Activated CD4-positive, alpha-beta T cell treated with anti-CD3 and anti-CD28 coated beads, Interleukin-2, amount 10 ng/mL, durations not matched to agents 24 days and 14 days (primary cell): Measurements from ENCODE around the gene SEC16B. TPM values are rescaled to one million over a fixed set of nuclear protein-coding genes. Genes with fewer than 3 reads are reported as not detected.

ENCODE experiments used
- DNase-seq: peaks from one replicate; pipeline ENCODE4 v3.0.0; 2022
- H3K27ac Mint-ChIP-seq: one replicate; pipeline ENCODE4 v1.8.0; 2022; ENCODE audit warnings: mild to moderate bottlenecking, mixed read lengths
- H3K27me3 Mint-ChIP-seq: one replicate; pipeline ENCODE4 v1.8.0; 2022; ENCODE audit warnings: mixed read lengths
- H3K36me3 Mint-ChIP-seq: one replicate; pipeline ENCODE4 v1.8.0; 2022; ENCODE audit warnings: low read depth, mild to moderate bottlenecking, mixed read lengths
- H3K4me1 Mint-ChIP-seq: one replicate; pipeline ENCODE4 v1.8.0; 2021; ENCODE audit warnings: mixed read lengths
- H3K4me3 Mint-ChIP-seq: one replicate; pipeline ENCODE4 v1.8.0; 2022; ENCODE audit warnings: mild to moderate bottlenecking, moderate library complexity, mixed read lengths
- H3K9me3 Mint-ChIP-seq: one replicate; pipeline ENCODE4 v1.8.0; 2021; ENCODE audit warnings: mixed read lengths
- intact Hi-C: fragments of 100-400 bp; cut with micrococcal nuclease; formaldehyde crosslinking; loops from one replicate; pipeline ENCODE4 v1.15.1; 2023
- total RNA-seq: library from RNA; stranded (reverse); gene quantifications from 2 replicates; pipeline ENCODE4 v1.2.3, GENCODE V29; 2022

SEC16B gene
- total RNA-seq, 1 donor from 2014 or later, result not detected

DNA sequence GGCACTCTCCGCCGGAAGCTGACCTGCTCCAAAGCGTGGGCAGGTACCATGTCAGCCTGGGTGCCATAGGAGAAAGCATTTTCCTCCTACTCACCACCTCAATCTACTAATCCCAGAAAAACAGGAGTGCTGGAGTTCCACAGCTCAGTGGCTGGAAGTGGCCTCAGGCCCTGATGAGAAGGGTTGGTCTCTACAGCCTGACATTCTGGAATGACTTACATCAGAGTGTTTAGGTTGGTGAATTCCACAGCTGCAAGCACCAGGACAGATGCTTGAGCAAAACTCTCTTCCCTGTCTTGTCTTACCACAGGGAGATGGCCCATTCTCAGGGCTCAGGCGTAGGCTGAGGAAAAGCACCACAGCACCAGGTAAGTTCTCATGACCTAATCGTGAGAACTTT lies 5.5 kb downstream of the SEC16B start:
- no peaks in the 10 kb centered on the region for H3K36me3 Mint-ChIP-seq
- no peak overlapping the region for H3K4me3 Mint-ChIP-seq
- intact Hi-C loops, result no loop called here
- H3K27me3 Mint-ChIP-seq, result no peaks in the 10 kb centered on the region
- no peaks in the 10 kb centered on the region for H3K9me3 Mint-ChIP-seq
- H3K4me1 Mint-ChIP-seq, result no peaks in the 10 kb centered on the region
- DNase-seq, result no peak
- H3K27ac Mint-ChIP-seq, result no peak overlapping the region

DNA sequence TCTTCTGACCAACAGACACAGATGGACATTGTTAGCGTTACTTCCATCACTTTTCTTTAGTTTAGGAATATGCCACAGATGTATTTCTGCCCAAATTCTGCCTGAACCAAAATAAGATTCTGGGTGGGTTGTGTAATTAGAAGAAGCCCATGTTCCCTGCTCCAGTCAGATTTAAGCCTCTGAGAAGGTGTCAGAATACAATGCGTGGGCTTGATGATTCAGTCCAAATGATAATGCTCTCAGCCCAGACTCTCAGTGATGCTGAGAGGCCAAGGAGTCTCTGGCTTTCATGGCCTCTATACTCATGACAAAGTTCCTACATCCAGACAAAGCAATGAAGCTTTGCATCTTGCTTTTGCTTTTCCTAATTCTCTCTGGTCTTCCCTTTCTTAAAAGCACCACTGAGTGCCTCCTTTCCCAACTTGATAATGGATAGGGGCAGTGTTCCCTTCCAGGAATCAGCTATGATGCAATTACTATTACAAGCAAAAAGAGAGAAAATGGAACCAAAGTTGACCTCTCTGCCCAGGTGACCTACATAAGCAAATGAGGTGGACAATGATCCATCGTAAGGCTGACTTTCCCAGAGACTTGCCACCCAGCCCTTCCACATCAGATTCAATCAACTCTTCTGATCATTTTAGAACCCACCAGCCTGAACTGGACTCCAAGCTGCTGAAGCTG lies 8.8 kb downstream of the SEC16B start:
- no peaks in the 10 kb centered on the region for H3K36me3 Mint-ChIP-seq
- H3K27me3 Mint-ChIP-seq, result no peaks in the 10 kb centered on the region
- no peak overlapping the region for H3K4me3 Mint-ChIP-seq
- no peaks in the 10 kb centered on the region for H3K4me1 Mint-ChIP-seq
- intact Hi-C loops, result no loop called here
- DNase-seq, result no peak
- H3K27ac Mint-ChIP-seq, result no peak overlapping the region
- H3K9me3 Mint-ChIP-seq, result no peaks in the 10 kb centered on the region

DNA sequence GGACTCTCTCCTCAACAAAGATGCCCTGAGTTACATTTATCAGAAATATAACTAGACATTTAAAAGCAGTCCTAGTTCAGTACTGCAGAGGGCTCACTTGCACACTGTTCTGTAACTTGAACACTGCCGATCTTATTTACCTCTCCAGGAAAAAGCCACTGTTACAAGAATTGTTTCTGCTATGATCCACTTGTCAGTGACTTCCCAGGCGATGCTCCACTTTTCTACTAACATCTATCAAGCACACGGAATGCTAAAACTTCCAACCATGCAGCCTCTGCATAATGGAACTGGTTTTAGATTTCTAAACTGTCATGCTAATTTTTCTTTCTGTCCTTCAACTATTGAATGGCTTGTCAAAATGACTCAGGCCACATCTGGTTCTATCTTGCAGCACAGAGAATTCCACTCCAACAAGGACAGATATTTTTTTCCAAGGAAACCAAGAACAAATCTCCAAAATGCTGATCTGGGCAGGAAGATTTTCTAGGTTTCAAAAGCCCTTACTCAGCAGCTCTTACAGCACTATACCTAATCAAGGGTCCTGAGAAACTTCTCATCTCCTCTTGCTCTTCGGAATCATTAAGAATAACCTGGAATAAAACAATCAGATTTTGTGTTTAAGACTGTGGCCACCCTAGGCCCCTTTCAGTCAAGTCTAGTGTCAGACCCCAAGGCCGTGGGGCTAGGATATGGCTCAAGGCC lies 9.9 kb downstream of the SEC16B start:
- intact Hi-C loops, result no loop called here
- no peaks in the 10 kb centered on the region for H3K9me3 Mint-ChIP-seq
- no peak overlapping the region for H3K4me3 Mint-ChIP-seq
- no peak for DNase-seq
- H3K27me3 Mint-ChIP-seq, result no peaks in the 10 kb centered on the region
- H3K4me1 Mint-ChIP-seq, result no peaks in the 10 kb centered on the region
- no peaks in the 10 kb centered on the region for H3K36me3 Mint-ChIP-seq
- no peak overlapping the region for H3K27ac Mint-ChIP-seq

DNA sequence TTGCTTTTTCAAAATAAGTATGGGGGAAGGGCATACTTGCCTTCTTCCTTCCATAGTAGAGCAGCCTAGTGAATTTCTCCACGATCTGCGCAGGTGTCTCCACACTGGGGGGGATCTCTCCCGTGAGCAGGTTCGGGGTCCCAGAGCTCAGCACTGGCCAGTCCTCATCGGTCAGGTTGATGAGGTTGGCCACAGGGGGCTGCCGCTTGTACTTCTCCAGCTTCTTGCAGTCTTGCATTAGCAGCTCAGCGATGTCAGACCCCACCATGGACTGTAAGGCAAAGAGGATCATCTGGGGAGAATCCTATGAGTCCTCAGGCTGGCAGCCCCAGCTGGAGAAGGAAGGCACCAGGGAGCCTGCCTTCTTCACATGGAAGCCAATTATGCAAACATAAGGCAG lies 11.8 kb downstream of the SEC16B start:
- Mint-ChIP-seq H3K27ac (no peak overlapping the region), H3K36me3 (no peaks in the 10 kb centered on the region), H3K4me3 (no peak overlapping the region), H3K9me3 (no peaks in the 10 kb centered on the region), H3K27me3 (no peaks in the 10 kb centered on the region), H3K4me1 (no peaks in the 10 kb centered on the region)
- DNase-seq, result no peak
- intact Hi-C loops, result no loop called here

DNA sequence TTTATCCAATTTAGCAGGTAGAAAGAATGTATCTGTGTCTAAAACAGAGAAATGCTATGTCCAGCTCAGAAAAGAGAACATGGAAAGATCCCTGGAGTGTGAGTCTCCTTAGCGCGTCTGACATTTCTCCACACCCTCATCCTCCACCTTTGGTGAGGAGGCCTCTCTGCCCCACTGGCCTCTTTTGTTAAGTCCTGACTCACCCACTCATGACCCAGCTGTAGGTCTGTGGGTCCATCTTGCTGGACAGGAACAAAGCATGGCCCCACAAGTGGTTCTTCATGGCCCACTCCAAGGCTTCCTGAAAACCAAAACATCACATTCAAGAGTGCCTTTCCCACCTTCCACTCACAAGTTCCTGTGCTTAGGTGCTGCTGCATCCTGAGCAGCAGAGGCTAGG lies 15.8 kb downstream of the SEC16B start:
- no peak overlapping the region for H3K4me3 Mint-ChIP-seq
- DNase-seq, result no peak
- no peaks in the 10 kb centered on the region for H3K9me3 Mint-ChIP-seq
- intact Hi-C loops, result no loop called here
- H3K36me3 Mint-ChIP-seq, result no peaks in the 10 kb centered on the region
- H3K27ac Mint-ChIP-seq, result no peak overlapping the region
- no peaks in the 10 kb centered on the region for H3K4me1 Mint-ChIP-seq
- no peaks in the 10 kb centered on the region for H3K27me3 Mint-ChIP-seq

DNA sequence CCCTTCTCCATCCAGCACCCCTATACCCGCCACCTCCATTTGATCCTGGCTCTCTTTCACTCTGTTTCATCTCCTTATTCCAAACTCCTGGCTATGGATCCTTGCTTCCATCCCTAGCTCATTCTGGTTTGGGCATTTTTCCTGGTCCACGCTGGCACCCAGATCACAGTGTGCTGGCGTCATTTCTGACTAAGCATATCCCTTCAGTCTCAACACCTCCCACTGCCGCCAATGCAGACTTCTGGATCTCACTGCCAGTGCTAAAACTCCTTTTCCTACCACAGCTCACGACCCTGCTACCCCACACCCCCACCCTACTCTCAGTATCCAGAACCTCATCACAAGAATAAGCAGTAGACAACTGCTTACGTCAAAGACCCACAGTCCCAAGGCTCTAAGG lies 16.3 kb downstream of the SEC16B start:
- no peaks in the 10 kb centered on the region for H3K36me3 Mint-ChIP-seq
- no peak for DNase-seq
- H3K9me3 Mint-ChIP-seq, result no peaks in the 10 kb centered on the region
- H3K4me3 Mint-ChIP-seq, result no peak overlapping the region
- no peak overlapping the region for H3K27ac Mint-ChIP-seq
- intact Hi-C loops, result no loop called here
- H3K27me3 Mint-ChIP-seq, result no peaks in the 10 kb centered on the region
- no peaks in the 10 kb centered on the region for H3K4me1 Mint-ChIP-seq

DNA sequence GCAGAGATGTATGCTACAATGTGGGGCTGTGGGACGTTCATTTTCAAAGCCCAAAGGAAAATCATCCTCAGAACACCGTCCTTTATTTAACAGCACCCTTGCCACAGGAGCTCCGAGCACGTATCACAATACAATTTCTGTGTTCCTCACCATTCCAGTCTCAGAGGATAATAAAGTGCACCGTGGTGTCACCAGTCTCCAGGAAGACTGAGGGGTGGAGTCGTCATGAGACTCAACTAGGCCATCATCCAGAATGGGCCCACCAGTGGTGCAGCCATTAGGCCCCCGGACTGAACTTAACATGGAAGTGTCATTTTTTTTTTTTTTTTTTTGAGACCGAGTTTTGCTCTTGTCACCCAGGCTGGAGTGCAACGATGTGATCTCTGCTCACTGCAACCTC lies 17.2 kb downstream of the SEC16B start:
- Mint-ChIP-seq H3K4me3 (no peak overlapping the region), H3K27ac (no peak overlapping the region), H3K36me3 (no peaks in the 10 kb centered on the region), H3K4me1 (no peaks in the 10 kb centered on the region), H3K9me3 (no peaks in the 10 kb centered on the region), H3K27me3 (no peaks in the 10 kb centered on the region)
- intact Hi-C loops, result no loop called here
- DNase-seq, result no peak

DNA sequence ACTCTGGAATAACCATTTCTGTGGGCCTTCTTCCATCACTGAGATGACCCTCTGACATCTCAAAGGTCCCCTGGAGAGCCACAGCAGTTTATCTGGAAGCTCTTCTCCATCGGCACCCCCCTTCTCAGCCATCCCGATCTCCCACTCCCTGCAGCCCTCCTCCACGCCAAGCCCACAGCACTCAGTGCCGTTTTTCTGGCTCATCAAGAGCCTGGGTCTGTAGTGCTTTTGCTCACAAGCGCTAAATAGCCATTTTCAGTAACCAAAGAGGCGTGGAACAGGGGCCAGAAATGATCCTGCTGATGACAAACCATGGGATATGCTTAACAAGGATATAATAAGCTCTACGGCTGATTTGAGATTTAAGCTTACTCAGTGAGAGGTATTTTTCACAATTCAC lies 17.6 kb downstream of the SEC16B start:
- intact Hi-C loops, result no loop called here
- H3K36me3 Mint-ChIP-seq, result no peaks in the 10 kb centered on the region
- H3K4me1 Mint-ChIP-seq, result no peaks in the 10 kb centered on the region
- H3K4me3 Mint-ChIP-seq, result no peak overlapping the region
- H3K27ac Mint-ChIP-seq, result no peak overlapping the region
- H3K27me3 Mint-ChIP-seq, result no peaks in the 10 kb centered on the region
- H3K9me3 Mint-ChIP-seq, result no peaks in the 10 kb centered on the region
- DNase-seq, result no peak

DNA sequence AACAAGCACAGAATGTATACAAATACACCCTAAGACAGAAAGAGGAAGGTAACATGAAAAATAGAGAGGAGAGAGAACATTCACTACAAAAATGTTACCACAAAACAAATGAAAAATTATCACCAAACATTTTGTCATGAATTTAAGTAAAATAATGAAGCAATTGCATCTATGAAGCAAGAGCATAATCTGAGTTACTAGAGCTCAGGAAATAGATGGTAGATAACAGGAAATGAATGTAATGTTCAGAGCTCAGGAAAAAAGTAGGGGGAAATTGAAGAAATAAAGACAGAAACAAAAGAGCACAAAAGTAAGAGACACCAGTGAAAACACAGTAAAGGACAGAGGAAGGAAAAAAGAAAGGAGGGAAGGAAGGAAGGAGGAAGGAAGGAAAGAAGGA lies 19.4 kb downstream of the SEC16B start:
- Mint-ChIP-seq H3K9me3 (no peaks in the 10 kb centered on the region), H3K27me3 (no peaks in the 10 kb centered on the region), H3K4me1 (no peaks in the 10 kb centered on the region), H3K27ac (no peak overlapping the region), H3K36me3 (no peaks in the 10 kb centered on the region), H3K4me3 (no peak overlapping the region)
- DNase-seq, result no peak
- intact Hi-C loops, result no loop called here

DNA sequence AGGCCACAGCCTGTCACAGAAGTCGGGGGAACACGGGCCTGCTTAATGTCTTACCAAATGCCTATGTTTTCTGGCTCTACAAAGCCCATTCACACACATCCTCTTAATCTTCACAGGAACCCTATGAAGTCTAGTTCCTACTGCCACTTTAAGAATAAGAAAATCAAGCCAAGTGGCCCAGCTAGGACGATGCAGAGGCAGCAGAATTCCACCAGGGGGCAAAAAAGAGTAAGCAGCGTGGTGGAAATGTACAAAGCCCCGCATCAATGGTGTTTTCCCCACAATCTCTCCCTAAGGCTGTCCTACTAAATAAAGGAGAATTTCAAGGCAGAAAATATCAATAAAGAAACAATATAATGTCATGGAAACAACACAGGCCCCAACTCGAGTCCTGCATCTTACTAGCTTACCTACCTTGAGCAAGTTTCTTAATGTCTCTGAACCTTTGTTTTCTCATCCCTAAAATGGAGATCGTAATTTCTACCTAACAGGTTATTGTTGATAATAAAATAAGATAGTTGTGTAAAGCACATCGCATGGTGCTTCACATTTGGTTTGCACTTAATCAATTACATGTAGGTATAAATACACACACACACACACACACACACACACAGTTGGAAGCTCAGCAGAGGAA lies 21.4 kb downstream of the SEC16B start:
- no peaks in the 10 kb centered on the region for H3K36me3 Mint-ChIP-seq
- H3K27ac Mint-ChIP-seq, result no peak overlapping the region
- intact Hi-C loops, result loop anchor here (5.0 kb wide), 1 partner anchor 1051 kb away; no protein-coding TSS in a partner anchor
- no peaks in the 10 kb centered on the region for H3K4me1 Mint-ChIP-seq
- H3K27me3 Mint-ChIP-seq, result no peaks in the 10 kb centered on the region
- H3K4me3 Mint-ChIP-seq, result no peak overlapping the region
- peak; percentile 74 for DNase-seq
- no peaks in the 10 kb centered on the region for H3K9me3 Mint-ChIP-seq

DNA sequence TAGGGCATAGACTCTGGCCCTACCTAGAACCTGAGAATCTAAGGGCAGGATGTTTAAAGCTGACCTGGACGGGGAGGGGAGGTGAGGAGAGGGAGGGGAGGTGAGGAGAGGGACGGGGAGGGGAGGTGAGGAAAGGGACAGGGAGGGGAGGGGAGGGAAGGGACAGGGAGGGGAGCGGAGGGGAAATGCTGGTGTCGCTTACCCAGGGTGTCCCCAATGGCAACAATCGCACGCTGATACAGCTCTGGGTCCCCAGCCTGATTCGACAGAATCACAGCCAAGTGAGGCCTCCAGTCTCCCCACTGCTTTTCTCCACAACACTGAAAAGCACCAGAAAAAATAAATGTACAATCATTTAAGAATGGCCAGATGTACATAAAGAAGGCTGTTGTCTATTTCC lies 22.2 kb downstream of the SEC16B start:
- intact Hi-C loops, result loop anchor here (5.0 kb wide), 1 partner anchor 1050 kb away; no protein-coding TSS in a partner anchor
- Mint-ChIP-seq H3K9me3 (no peaks in the 10 kb centered on the region), H3K4me3 (no peak overlapping the region), H3K27me3 (no peaks in the 10 kb centered on the region), H3K4me1 (no peaks in the 10 kb centered on the region), H3K27ac (no peak overlapping the region), H3K36me3 (no peaks in the 10 kb centered on the region)
- no peak for DNase-seq

DNA sequence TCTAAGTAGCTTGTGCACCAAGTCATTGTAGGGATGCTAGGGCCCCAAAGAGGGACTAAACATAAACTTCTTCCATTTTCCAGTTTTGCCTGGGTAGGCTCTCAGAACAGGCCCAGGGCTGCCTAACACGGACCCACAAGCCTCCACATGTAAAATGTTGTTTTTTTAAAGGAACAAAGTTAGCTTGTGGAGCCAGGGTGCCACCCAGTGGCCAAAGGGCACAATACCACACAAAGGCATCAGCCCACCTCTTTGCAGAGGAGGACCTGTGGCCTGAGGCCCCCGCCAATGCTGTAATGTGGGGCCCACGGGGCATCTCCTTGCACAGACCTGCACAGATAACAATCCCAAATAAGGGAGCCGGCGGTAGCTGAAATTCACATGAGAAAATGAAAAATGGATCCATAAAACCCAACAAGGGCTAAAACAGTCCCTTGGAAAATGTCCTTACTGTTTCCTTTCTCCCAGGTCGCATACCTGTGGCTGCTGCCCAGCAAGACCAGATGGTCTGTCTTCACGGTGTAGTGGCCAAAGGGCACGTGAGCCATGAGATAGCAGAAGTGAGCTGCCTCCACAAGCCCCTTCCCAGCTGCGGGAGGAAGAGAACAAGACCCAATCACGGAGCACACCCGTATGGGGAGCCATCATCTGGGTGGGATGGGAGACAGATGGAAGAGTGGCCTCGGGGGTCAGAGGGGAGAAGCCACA lies 23.8 kb downstream of the SEC16B start:
- Mint-ChIP-seq H3K4me3 (no peak overlapping the region), H3K4me1 (no peaks in the 10 kb centered on the region), H3K27ac (no peak overlapping the region), H3K27me3 (no peaks in the 10 kb centered on the region), H3K36me3 (no peaks in the 10 kb centered on the region), H3K9me3 (no peaks in the 10 kb centered on the region)
- DNase-seq, result peak; percentile 75
- intact Hi-C loops, result loop anchor here (5.0 kb wide), 1 partner anchor 1049 kb away; no protein-coding TSS in a partner anchor

DNA sequence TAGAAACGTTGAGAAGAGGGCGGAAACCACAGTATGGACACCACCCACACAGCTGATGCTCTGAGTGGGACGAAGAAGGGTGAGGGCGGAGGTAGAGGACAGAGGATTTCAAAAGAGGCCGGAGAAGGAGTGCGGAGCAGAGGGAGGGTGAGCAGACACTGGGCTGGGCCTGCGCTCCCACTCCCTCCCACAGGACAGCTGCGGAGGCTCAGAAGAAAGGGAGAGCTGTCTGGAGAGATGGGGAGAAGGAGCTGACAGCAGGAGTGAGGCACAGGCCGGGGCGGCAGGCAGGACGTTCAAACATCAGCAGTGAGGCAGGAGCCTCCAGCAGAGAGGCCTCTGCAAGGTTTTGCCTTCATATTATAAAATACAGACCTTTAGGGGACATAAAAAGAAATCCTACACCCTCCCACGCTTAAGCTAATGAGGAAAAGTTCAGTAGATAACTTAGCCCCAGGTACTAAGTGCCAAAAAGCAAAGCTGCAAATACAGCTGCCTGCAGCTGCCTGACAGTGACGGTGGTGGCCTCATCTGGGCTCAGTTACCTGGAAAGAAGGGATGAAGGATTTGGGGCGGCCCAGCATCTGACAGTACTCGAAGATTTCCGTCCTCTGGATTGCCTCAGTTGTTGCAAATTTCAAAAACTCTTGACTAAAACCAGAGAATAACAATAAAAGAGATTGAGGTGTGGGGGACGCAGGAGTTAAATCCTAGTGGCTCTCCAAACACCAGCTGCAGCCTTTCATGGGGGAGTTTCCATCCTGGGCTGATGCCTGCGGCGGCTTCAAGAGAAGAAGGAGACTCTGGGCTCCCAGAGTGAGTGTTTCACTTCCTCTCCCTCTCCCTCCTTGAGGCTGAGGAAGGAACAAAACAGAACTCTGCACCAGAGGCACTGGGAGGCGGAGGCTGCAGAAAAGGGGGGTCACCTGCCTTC lies 25.6 kb downstream of the SEC16B start:
- no peaks in the 10 kb centered on the region for H3K27me3 Mint-ChIP-seq
- H3K4me1 Mint-ChIP-seq, result no peaks in the 10 kb centered on the region
- intact Hi-C loops, result no loop called here

More for the DNA sequence above, 25.6 kb downstream of the SEC16B start:
- no peak overlapping the region for H3K27ac Mint-ChIP-seq
- no peaks in the 10 kb centered on the region for H3K9me3 Mint-ChIP-seq
- H3K4me3 Mint-ChIP-seq, result no peak overlapping the region
- DNase-seq, result no peak
- H3K36me3 Mint-ChIP-seq, result no peaks in the 10 kb centered on the region
